Activated T-cell treated with anti-CD3 and anti-CD28 coated beads, Interleukin-2, amount 50 U/mL, for 4 hours (primary cell): Measurements from ENCODE around the gene PLCL2. TPM values are rescaled to one million over a fixed set of nuclear protein-coding genes. Genes with fewer than 3 reads are reported as not detected.

Experiments used
- ATAC-seq, 2 donors: fragments of 200-7000 bp; cut with Tn5 transposase; one replicate each; pipeline ENCODE4 v1.10.0; 2021
- DNase-seq: peaks from one replicate; pipeline ENCODE4 v3.0.0-alpha.2; 2020
- H3K27me3 Mint-ChIP-seq: one replicate; pipeline ENCODE4 v1.8.0; 2021; ENCODE audit warnings: low read depth, mixed read lengths
- H3K36me3 Mint-ChIP-seq: one replicate; pipeline ENCODE4 v1.8.0; 2022; ENCODE audit warnings: mixed read lengths; ENCODE audit not compliant: insufficient read depth
- H3K4me1 Mint-ChIP-seq: one replicate; pipeline ENCODE4 v1.8.0; 2021; ENCODE audit warnings: low read depth, mixed read lengths
- H3K4me3 Mint-ChIP-seq: one replicate; pipeline ENCODE4 v1.8.0; 2021; ENCODE audit warnings: mild to moderate bottlenecking, moderate library complexity, mixed read lengths
- H3K9me3 Mint-ChIP-seq: one replicate; pipeline ENCODE4 v1.8.0; 2021; ENCODE audit warnings: mixed read lengths
- total RNA-seq, 3 donors: library from RNA; stranded (reverse); gene quantifications; one replicate each; pipeline ENCODE4 v1.2.1, GENCODE V29; 2021

Gene PLCL2
- total RNA-seq, 3 donors from 2014 or later: 12.6 to 14.2 (median 12.7) TPM

GRCh38 chr3:17046623-17047022 is 161.9 kb downstream of the PLCL2 start:
- Mint-ChIP-seq H3K4me1 (peaks cover 32% of the 10 kb centered on the region), H3K36me3 (peaks cover 67% of the 10 kb centered on the region), H3K27me3 (no peaks in the 10 kb centered on the region), H3K4me3 (no peak overlapping the region), H3K9me3 (peaks cover 15% of the 10 kb centered on the region)
- DNase-seq: no peak
- no peak for ATAC-seq

DNA sequence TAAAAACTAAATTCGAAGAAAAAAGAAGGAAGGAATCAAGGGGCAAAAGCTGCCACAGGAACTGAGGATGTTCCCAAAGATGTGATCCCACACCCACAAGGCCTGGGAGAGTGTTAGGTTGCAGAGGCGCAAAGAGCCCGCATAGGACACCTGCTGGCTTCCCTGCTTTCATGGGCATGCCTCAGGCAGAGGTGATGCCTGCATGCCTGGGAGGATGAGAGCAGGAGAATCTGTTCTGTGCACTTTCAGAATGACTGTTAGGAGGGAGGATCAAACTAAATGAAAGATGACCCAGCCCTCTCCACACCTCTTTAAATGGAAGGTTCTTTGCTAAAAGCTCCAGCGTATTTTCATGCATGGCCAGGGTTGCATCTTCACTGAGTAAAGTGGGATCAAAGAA is 162.4 kb downstream of the PLCL2 start:
- Mint-ChIP-seq H3K36me3 (peaks cover 72% of the 10 kb centered on the region), H3K4me1 (peaks cover 32% of the 10 kb centered on the region), H3K4me3 (no peak overlapping the region), H3K27me3 (no peaks in the 10 kb centered on the region), H3K9me3 (peaks cover 15% of the 10 kb centered on the region)
- DNase-seq: no peak
- ATAC-seq: no peak

GRCh38 chr3:17047894-17048293 is 163.1 kb downstream of the PLCL2 start:
- Mint-ChIP-seq H3K4me1 (peaks cover 28% of the 10 kb centered on the region), H3K9me3 (peaks cover 15% of the 10 kb centered on the region), H3K27me3 (no peaks in the 10 kb centered on the region), H3K4me3 (no peak overlapping the region), H3K36me3 (peaks cover 73% of the 10 kb centered on the region)
- no peak for DNase-seq
- no peak for ATAC-seq

DNA sequence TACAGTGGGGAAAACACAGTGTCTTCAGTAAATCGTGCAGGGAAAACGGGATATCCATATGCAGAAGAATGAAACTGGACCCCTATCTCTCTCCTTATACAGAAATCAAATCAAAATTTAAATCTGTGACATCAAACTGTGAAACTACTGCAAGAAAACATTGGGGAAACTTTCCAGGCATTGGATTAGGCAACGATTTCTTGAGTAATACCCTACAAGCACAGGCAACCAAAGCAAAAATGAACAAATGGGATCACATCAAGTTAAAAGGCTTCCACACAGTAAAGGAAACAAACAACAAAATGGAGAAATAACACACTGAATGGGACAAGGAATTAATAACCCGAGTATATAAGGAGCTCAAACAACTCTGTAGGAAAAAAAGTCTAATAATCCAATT is 165.3 kb downstream of the PLCL2 start:
- Mint-ChIP-seq H3K36me3 (peaks cover 78% of the 10 kb centered on the region), H3K27me3 (no peaks in the 10 kb centered on the region), H3K4me1 (peaks cover 28% of the 10 kb centered on the region), H3K9me3 (peaks cover 20% of the 10 kb centered on the region), H3K4me3 (no peak overlapping the region)
- ATAC-seq: no peak
- no peak for DNase-seq

- no peak overlapping the region for H3K4me3 Mint-ChIP-seq
- ATAC-seq: no peak
- no peak for DNase-seq
- H3K36me3 Mint-ChIP-seq: peaks cover 74% of the 10 kb centered on the region
- H3K27me3 Mint-ChIP-seq: no peaks in the 10 kb centered on the region
- peaks cover 20% of the 10 kb centered on the region for H3K9me3 Mint-ChIP-seq
- peaks cover 28% of the 10 kb centered on the region for H3K4me1 Mint-ChIP-seq
Measured at GRCh38 chr3:17050506-17050905, 165.8 kb downstream of the PLCL2 start.

GRCh38 chr3:17052363-17052762 is 167.6 kb downstream of the PLCL2 start:
- Mint-ChIP-seq H3K4me1 (peaks cover 25% of the 10 kb centered on the region), H3K27me3 (no peaks in the 10 kb centered on the region)
- ATAC-seq: no peak

GRCh38 chr3:17054301-17054981 is 169.7 kb downstream of the PLCL2 start:
- Mint-ChIP-seq H3K9me3 (peaks cover 11% of the 10 kb centered on the region), H3K4me1 (peaks cover 21% of the 10 kb centered on the region), H3K36me3 (peaks cover 66% of the 10 kb centered on the region), H3K4me3 (no peak overlapping the region), H3K27me3 (no peaks in the 10 kb centered on the region)
- ATAC-seq (peak in 1 of 2 donors; percentile 21), DNase-seq (no peak)

More at GRCh38 chr3:17052363-17052762, 167.6 kb downstream of the PLCL2 start:
- peaks cover 67% of the 10 kb centered on the region for H3K36me3 Mint-ChIP-seq
- no peak for DNase-seq
- H3K4me3 Mint-ChIP-seq: no peak overlapping the region
- peaks cover 20% of the 10 kb centered on the region for H3K9me3 Mint-ChIP-seq

- DNase-seq: no peak
- Mint-ChIP-seq H3K9me3 (peaks cover 11% of the 10 kb centered on the region), H3K36me3 (peaks cover 65% of the 10 kb centered on the region), H3K27me3 (no peaks in the 10 kb centered on the region), H3K4me3 (no peak overlapping the region), H3K4me1 (peaks cover 21% of the 10 kb centered on the region)
- ATAC-seq: no peak
Measured at GRCh38 chr3:17054982-17055343, 170.2 kb downstream of the PLCL2 start.

- Mint-ChIP-seq H3K27me3 (no peaks in the 10 kb centered on the region), H3K4me3 (no peak overlapping the region)
Measured at GRCh38 chr3:17055374-17056276, 170.9 kb downstream of the PLCL2 start.

GRCh38 chr3:17057321-17057720 is 172.6 kb downstream of the PLCL2 start:
- H3K36me3 Mint-ChIP-seq: peaks cover 53% of the 10 kb centered on the region
- H3K9me3 Mint-ChIP-seq: peaks cover 5% of the 10 kb centered on the region
- no peaks in the 10 kb centered on the region for H3K27me3 Mint-ChIP-seq
- H3K4me1 Mint-ChIP-seq: peaks cover 19% of the 10 kb centered on the region
- no peak for ATAC-seq
- H3K4me3 Mint-ChIP-seq: no peak overlapping the region
- DNase-seq: no peak

More at GRCh38 chr3:17055374-17056276, 170.9 kb downstream of the PLCL2 start:
- ATAC-seq (peak in 1 of 2 donors; percentile 14), DNase-seq (no peak)
- peaks cover 21% of the 10 kb centered on the region for H3K4me1 Mint-ChIP-seq
- peaks cover 63% of the 10 kb centered on the region for H3K36me3 Mint-ChIP-seq
- H3K9me3 Mint-ChIP-seq: peaks cover 9% of the 10 kb centered on the region

DNA sequence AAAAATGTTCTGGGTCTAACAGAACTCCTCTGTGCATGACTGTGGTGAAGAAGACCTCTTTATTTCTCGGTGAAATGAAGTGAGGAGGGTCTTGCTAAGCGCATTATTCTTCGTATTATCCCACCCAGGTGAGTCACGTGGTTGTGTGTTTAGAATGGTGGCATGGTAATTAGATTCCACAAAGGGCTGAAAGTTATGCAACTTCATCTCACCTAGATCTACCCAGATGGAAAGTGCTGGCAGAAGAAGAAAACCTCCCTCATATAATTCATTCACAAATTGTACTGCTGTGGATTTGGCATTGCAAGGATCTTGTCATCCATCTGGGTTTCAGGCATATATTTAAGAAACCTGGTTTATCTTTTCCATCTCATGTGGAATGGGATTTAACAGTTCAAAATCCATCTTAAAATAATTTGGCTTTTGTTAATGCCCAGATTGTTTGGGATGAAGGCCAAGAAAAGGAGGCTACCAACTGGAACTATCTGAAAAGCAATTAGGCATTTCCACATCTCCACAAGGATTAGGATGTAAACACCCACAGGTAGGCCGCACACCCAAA is 175.3 kb downstream of the PLCL2 start:
- Mint-ChIP-seq H3K4me1 (peaks cover 17% of the 10 kb centered on the region), H3K9me3 (no peaks in the 10 kb centered on the region), H3K4me3 (no peak overlapping the region), H3K27me3 (no peaks in the 10 kb centered on the region), H3K36me3 (peaks cover 39% of the 10 kb centered on the region)
- ATAC-seq (no peak), DNase-seq (no peak)

DNA sequence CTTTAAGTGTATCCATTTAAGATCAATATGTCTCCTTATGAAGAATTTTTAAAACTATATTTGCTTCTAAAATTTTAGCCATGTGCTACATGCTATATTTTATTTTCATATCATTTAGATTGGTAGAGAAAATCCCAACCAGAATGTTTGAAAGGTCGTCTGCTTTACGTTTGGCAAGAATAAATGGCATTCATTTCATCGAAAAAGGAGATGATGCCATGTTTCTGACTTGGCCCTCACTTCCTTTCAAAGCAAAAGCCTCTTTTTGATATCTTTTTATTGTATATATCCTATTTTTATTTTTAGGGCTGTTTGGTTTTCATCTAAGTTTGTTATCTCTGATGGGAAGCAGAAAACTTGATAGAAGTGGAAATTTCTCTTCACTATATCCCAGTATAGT is 176.2 kb downstream of the PLCL2 start:
- no peaks in the 10 kb centered on the region for H3K27me3 Mint-ChIP-seq
- no peaks in the 10 kb centered on the region for H3K9me3 Mint-ChIP-seq
- H3K4me3 Mint-ChIP-seq: no peak overlapping the region
- peaks cover 12% of the 10 kb centered on the region for H3K4me1 Mint-ChIP-seq
- no peak for ATAC-seq
- peaks cover 42% of the 10 kb centered on the region for H3K36me3 Mint-ChIP-seq
- DNase-seq: no peak

GRCh38 chr3:17062736-17063135 is 178.0 kb downstream of the PLCL2 start:
- H3K36me3 Mint-ChIP-seq: peaks cover 41% of the 10 kb centered on the region
- DNase-seq (no peak), ATAC-seq (no peak)
- no peaks in the 10 kb centered on the region for H3K9me3 Mint-ChIP-seq
- H3K4me1 Mint-ChIP-seq: peaks cover 13% of the 10 kb centered on the region
- no peak overlapping the region for H3K4me3 Mint-ChIP-seq
- no peaks in the 10 kb centered on the region for H3K27me3 Mint-ChIP-seq

- ATAC-seq: no peak
- H3K36me3 Mint-ChIP-seq: peaks cover 37% of the 10 kb centered on the region
Measured at GRCh38 chr3:17063596-17063995, 178.8 kb downstream of the PLCL2 start.

More at GRCh38 chr3:17063596-17063995, 178.8 kb downstream of the PLCL2 start:
- Mint-ChIP-seq H3K4me1 (peaks cover 13% of the 10 kb centered on the region), H3K9me3 (no peaks in the 10 kb centered on the region), H3K27me3 (no peaks in the 10 kb centered on the region), H3K4me3 (no peak overlapping the region)
- no peak for DNase-seq
